Fibroblast of skin of abdomen (primary cell): Measurements from ENCODE around the gene PRDX2.

Experiments
- DNase-seq: peaks from one replicate; pipeline ENCODE4 v3.0.0-alpha.2; 2013

Gene PRDX2

GRCh38 chr19:12751635-12752034, 50.0 kb downstream of the PRDX2 start, which contains the start of gene BEST2:
Gene BEST2, plus strand, starts transcription at chr19:12751791. Its CDS starts 802 bp downstream, at chr19:12752593.
- DNase-seq = no peak

DNA sequence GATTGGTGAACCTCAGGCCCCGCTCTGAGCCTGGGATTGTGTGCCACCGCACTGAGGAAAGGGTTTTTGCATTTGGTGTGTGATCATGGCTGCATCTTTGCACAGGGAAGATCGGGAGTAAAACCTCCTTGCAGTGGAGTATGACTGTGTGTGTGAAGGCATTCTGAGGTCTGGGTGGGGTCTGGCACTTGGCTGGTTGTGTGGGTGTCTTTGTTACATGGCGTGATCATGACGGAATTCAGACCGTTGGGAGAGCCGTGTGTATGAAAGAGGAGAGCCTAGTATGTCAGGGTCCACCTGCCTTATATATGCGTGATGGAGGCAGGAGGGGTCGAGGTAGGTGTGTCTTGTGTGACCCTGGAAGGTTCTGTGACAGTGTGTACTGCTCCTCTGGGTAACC, 50.7 kb downstream of the PRDX2 start:
- DNase-seq = no peak

- peak; percentile 5 for DNase-seq
Observed at GRCh38 chr19:12749938-12750521, 51.6 kb downstream of the PRDX2 start.

DNA sequence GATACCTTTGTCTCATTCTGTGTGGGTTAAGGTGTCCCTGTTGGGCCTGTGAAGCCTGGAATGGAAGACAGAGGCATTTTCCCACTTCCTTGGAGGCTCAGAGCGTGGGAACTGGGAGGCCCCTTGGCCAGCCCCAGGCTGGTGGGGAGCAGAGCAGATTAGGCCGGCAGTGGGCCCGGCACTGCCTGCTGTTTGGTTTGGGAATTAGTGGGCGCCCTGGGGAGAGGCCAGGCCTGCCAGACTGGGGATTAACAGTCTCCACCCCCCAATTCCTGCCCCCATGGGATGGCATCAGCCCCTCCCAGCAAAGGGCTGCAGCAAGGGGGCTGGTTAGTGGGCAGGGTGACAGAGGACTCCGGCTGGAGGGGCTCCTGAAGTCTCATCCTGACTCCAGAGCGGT, 53.1 kb downstream of the PRDX2 start:
- DNase-seq = no peak
